Trophoblast cell (in vitro differentiated cells and primary cell): ENCODE measurements around the gene GOLPH3L.

Experiments used
- DNase-seq, 2 donors: peaks; one replicate each; pipeline ENCODE4 v3.0.0-alpha.2; 2016
- H2AFZ ChIP-seq: 2 replicates; pipeline ENCODE4 v1.6.1; 2013; ENCODE audit warnings: low read length, moderate library complexity, mild to moderate bottlenecking; ENCODE audit not compliant: insufficient read depth, poor library complexity
- H2AK5ac ChIP-seq: 2 replicates; pipeline ENCODE4 v1.6.1; 2013; ENCODE audit warnings: mild to moderate bottlenecking, low read length
- H2BK120ac ChIP-seq: 2 replicates; pipeline ENCODE4 v1.6.1; 2013; ENCODE audit warnings: low read length, mild to moderate bottlenecking, moderate library complexity; ENCODE audit not compliant: insufficient read depth, poor library complexity
- H2BK12ac ChIP-seq: 2 replicates; pipeline ENCODE4 v1.6.1; 2013; ENCODE audit warnings: mild to moderate bottlenecking, low read length, moderate library complexity
- H2BK5ac ChIP-seq: 2 replicates; pipeline ENCODE4 v1.6.1; 2013; ENCODE audit warnings: low read length, low read depth, moderate library complexity, mild to moderate bottlenecking; ENCODE audit not compliant: poor library complexity
- H3K14ac ChIP-seq: 2 replicates; pipeline ENCODE4 v1.6.1; 2013; ENCODE audit warnings: mild to moderate bottlenecking, low read length
- H3K18ac ChIP-seq: 2 replicates; pipeline ENCODE4 v1.6.1; 2013; ENCODE audit warnings: mild to moderate bottlenecking, low read length
- H3K23ac ChIP-seq: 2 replicates; pipeline ENCODE4 v1.6.1; 2013; ENCODE audit warnings: low read length
- H3K27ac ChIP-seq: 2 replicates; pipeline ENCODE4 v1.5.1; 2013; ENCODE audit warnings: low read depth, mild to moderate bottlenecking, inconsistent platforms, low read length, moderate library complexity
- H3K27me3 ChIP-seq: 2 replicates; pipeline ENCODE4 v1.6.1; 2013; ENCODE audit warnings: inconsistent platforms, mild to moderate bottlenecking, low read length, moderate library complexity; ENCODE audit not compliant: insufficient read depth
- H3K36me3 ChIP-seq, 2 experiments: 1 replicate in 1 of 2; 2 replicates in 1 of 2; pipeline ENCODE4 v1.6.1; 2013; ENCODE audit warnings: low read length in 2 of 2, mild to moderate bottlenecking in 2 of 2, moderate library complexity in 1 of 2; ENCODE audit not compliant: insufficient read depth in 2 of 2, control insufficient read depth in 1 of 2
- H3K4ac ChIP-seq: 2 replicates; pipeline ENCODE4 v1.6.1; 2013; ENCODE audit warnings: low read depth, mild to moderate bottlenecking, low read length, moderate library complexity
- H3K4me1 ChIP-seq, 2 experiments: 1 replicate in 1 of 2; 2 replicates in 1 of 2; pipeline ENCODE4 v1.6.1; 2013; ENCODE audit warnings: low read length in 2 of 2, mild to moderate bottlenecking in 2 of 2, moderate library complexity in 1 of 2; ENCODE audit not compliant: insufficient read depth in 2 of 2, control insufficient read depth in 1 of 2
- H3K4me2 ChIP-seq: 2 replicates; pipeline ENCODE4 v1.6.1; 2013; ENCODE audit warnings: inconsistent platforms, mild to moderate bottlenecking, low read length, moderate library complexity
- H3K4me3 ChIP-seq: 2 replicates; pipeline ENCODE4 v1.5.1; 2013; ENCODE audit warnings: mild to moderate bottlenecking, low read depth, low read length, inconsistent platforms
- H3K79me1 ChIP-seq: one replicate; pipeline ENCODE4 v1.6.1; 2013; ENCODE audit warnings: low read length
- H3K79me2 ChIP-seq: 2 replicates; pipeline ENCODE4 v1.6.1; 2013; ENCODE audit warnings: low read length, mild to moderate bottlenecking; ENCODE audit not compliant: control insufficient read depth, insufficient read depth, poor library complexity
- H3K9ac ChIP-seq: 2 replicates; pipeline ENCODE4 v1.6.1; 2013; ENCODE audit warnings: mild to moderate bottlenecking, low read length
- H3K9me3 ChIP-seq: 2 replicates; pipeline ENCODE4 v1.6.1; 2013; ENCODE audit warnings: low read depth, mild to moderate bottlenecking, control low read depth, inconsistent platforms, low read length; ENCODE audit not compliant: insufficient read depth
- H4K12ac ChIP-seq: 2 replicates; pipeline ENCODE4 v1.6.1; 2013; ENCODE audit warnings: low read depth, mild to moderate bottlenecking, low read length, moderate library complexity
- H4K8ac ChIP-seq: 2 replicates; pipeline ENCODE4 v1.6.1; 2013; ENCODE audit warnings: low read depth, mild to moderate bottlenecking, low read length, moderate library complexity
- H4K91ac ChIP-seq: one replicate; pipeline ENCODE4 v1.6.1; 2013; ENCODE audit warnings: low read depth, mild to moderate bottlenecking, low read length, moderate library complexity
- WGBS: extraction: QIAGEN DNeasy Blood & Tissue Kit; methylation state at CpG from one replicate; pipeline ENCODE4 v1.1.7; 2013; ENCODE audit warnings: missing lambda C conversion rate; ENCODE audit not compliant: insufficient read length, insufficient coverage; ENCODE audit errors: extremely low coverage; 5-methylcytosine and 5-hydroxymethylcytosine counted together

The GOLPH3L gene

GRCh38 chr1:150706091-150706490 is 9.1 kb upstream of the GOLPH3L start:
- Histone ChIP-seq H2BK12ac (no peak overlapping the region), H4K12ac (no peak overlapping the region), H2AK5ac (no peak overlapping the region), H3K23ac (no peak overlapping the region), H3K9ac (no peak overlapping the region), H3K27me3 (no peaks in the 10 kb centered on the region), H3K9me3 (no peaks in the 10 kb centered on the region), H3K14ac (no peak overlapping the region), H2BK120ac (no peak overlapping the region), H3K4me3 (no peak overlapping the region), H3K27ac (no peak overlapping the region), H2BK5ac (no peak overlapping the region), H3K4me1 (no peaks in the 10 kb centered on the region), H4K91ac (no peak overlapping the region), H3K79me2 (no peaks in the 10 kb centered on the region), H4K8ac (no peak overlapping the region), H3K4me2 (no peak overlapping the region), H3K79me1 (no peaks in the 10 kb centered on the region), H3K4ac (no peak overlapping the region), H3K18ac (no peak overlapping the region), H3K36me3 (no peaks in the 10 kb centered on the region), H2AFZ (no peak overlapping the region)
- no peak for DNase-seq
- WGBS = no CpG with 5 or more reads among the region's 1 CpG

DNA sequence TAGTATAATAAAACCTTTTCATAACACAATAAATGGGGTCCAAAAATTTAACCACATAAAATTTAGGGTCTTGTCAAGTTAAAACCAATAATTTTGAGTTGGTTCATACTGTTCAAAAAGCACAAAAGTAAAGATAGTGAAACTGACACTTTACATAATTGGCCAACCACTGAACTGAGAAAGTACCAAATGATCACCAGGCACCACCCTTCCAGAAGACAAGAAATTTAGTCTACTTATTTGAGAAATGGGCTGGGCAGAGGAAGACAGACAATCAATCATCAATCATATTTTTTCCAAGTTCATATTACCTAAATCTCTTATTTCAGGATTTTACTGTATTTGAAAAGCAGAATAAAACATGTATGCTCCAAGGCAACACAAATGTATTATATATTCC is 6.5 kb upstream of the GOLPH3L start:
- H2AK5ac ChIP-seq = no peak overlapping the region

GRCh38 chr1:150696590-150696989 is 364 bp downstream of the GOLPH3L start:
- H3K27ac ChIP-seq = no peak overlapping the region
- no peaks in the 10 kb centered on the region for H3K4me1 ChIP-seq
- peak overlapping the region; percentile 95 for H3K9ac ChIP-seq
- no peak overlapping the region for H3K18ac ChIP-seq
- no peak overlapping the region for H2BK12ac ChIP-seq
- no peak overlapping the region for H2AFZ ChIP-seq
- no peak overlapping the region for H2AK5ac ChIP-seq
- peak overlapping the region; percentile 92 for H3K4me3 ChIP-seq
- H3K23ac ChIP-seq = no peak overlapping the region
- no peak overlapping the region for H3K4ac ChIP-seq
- peak overlapping the region; percentile 55 for H4K8ac ChIP-seq
- H2BK120ac ChIP-seq = no peak overlapping the region
- H3K79me2 ChIP-seq = no peaks in the 10 kb centered on the region
- H3K4me2 ChIP-seq = peak overlapping the region; percentile 86
- DNase-seq = peak in 1 of 2 donors; percentile 13
- no peak overlapping the region for H2BK5ac ChIP-seq
- no peak overlapping the region for H4K12ac ChIP-seq
- peaks cover 5 to 7% of the 10 kb centered on the region in 2 experiments for H3K36me3 ChIP-seq
- no CpG with 5 or more reads among the region's 6 CpGs for WGBS
- no peaks in the 10 kb centered on the region for H3K27me3 ChIP-seq
- no peaks in the 10 kb centered on the region for H3K9me3 ChIP-seq
- H3K14ac ChIP-seq = no peak overlapping the region
- H4K91ac ChIP-seq = no peak overlapping the region
- no peaks in the 10 kb centered on the region for H3K79me1 ChIP-seq

More for the DNA sequence above, 6.5 kb upstream of the GOLPH3L start:
- no peak overlapping the region for H4K91ac ChIP-seq
- no peak overlapping the region for H4K8ac ChIP-seq
- H3K27ac ChIP-seq = no peak overlapping the region
- H3K9me3 ChIP-seq = no peaks in the 10 kb centered on the region
- no peak overlapping the region for H3K4me2 ChIP-seq
- no peaks in the 10 kb centered on the region for H3K36me3 ChIP-seq
- no peak overlapping the region for H2BK12ac ChIP-seq
- no peak overlapping the region for H3K4ac ChIP-seq
- H3K23ac ChIP-seq = no peak overlapping the region
- H3K4me3 ChIP-seq = no peak overlapping the region
- no peaks in the 10 kb centered on the region for H3K79me2 ChIP-seq
- H4K12ac ChIP-seq = no peak overlapping the region
- no peak overlapping the region for H2BK120ac ChIP-seq
- DNase-seq = no peak
- no peaks in the 10 kb centered on the region for H3K79me1 ChIP-seq
- H3K9ac ChIP-seq = no peak overlapping the region
- no peaks in the 10 kb centered on the region for H3K27me3 ChIP-seq
- H2AFZ ChIP-seq = no peak overlapping the region
- no peak overlapping the region for H3K14ac ChIP-seq
- H3K4me1 ChIP-seq = no peaks in the 10 kb centered on the region
- H3K18ac ChIP-seq = no peak overlapping the region
- H2BK5ac ChIP-seq = no peak overlapping the region

- H2BK12ac ChIP-seq = no peak overlapping the region
- H3K23ac ChIP-seq = no peak overlapping the region
- no peak overlapping the region for H4K91ac ChIP-seq
- H3K9me3 ChIP-seq = no peaks in the 10 kb centered on the region
- no peaks in the 10 kb centered on the region for H3K79me1 ChIP-seq
- no CpG with 5 or more reads among the region's 1 CpG for WGBS
- peaks cover 5 to 7% of the 10 kb centered on the region in 2 experiments for H3K36me3 ChIP-seq
- H2BK120ac ChIP-seq = no peak overlapping the region
- H2BK5ac ChIP-seq = no peak overlapping the region
- peak overlapping the region; percentile 39 for H3K4me2 ChIP-seq
- no peak overlapping the region for H4K12ac ChIP-seq
- no peaks in the 10 kb centered on the region for H3K27me3 ChIP-seq
- no peak for DNase-seq
- H3K14ac ChIP-seq = no peak overlapping the region
- no peak overlapping the region for H3K18ac ChIP-seq
- no peaks in the 10 kb centered on the region for H3K4me1 ChIP-seq
- H3K9ac ChIP-seq = no peak overlapping the region
- H4K8ac ChIP-seq = no peak overlapping the region
- H3K79me2 ChIP-seq = no peaks in the 10 kb centered on the region
- H3K4me3 ChIP-seq = no peak overlapping the region
- no peak overlapping the region for H3K4ac ChIP-seq
- no peak overlapping the region for H2AK5ac ChIP-seq
- H3K27ac ChIP-seq = no peak overlapping the region
- H2AFZ ChIP-seq = no peak overlapping the region
Observed at GRCh38 chr1:150696162-150696561, 792 bp downstream of the GOLPH3L start.
